IPS-NIHi11 (cell line): ENCODE data around the gene CCL13.

Experiments
- DNase-seq: peaks from one replicate; pipeline ENCODE4 v3.0.0; 2012; ENCODE audit warnings: mixed read lengths, low spot score

The CCL13 gene

GRCh38 chr17:34363183-34363661, 6.9 kb downstream of the CCL13 start, which contains the start of gene CCL1:
CCL1 (minus strand) TSS chr17:34363233; CDS start chr17:34363161, 72 bp downstream.
- no peak for DNase-seq

- DNase-seq: no peak
Measured at GRCh38 chr17:34364751-34365150, 8.5 kb downstream of the CCL13 start.

- no peak for DNase-seq
Measured at GRCh38 chr17:34365340-34365739, 9.1 kb downstream of the CCL13 start.

GRCh38 chr17:34366010-34366409, 9.7 kb downstream of the CCL13 start:
- DNase-seq: no peak

GRCh38 chr17:34366529-34367107, 10.3 kb downstream of the CCL13 start:
- DNase-seq: no peak

- DNase-seq: no peak
Measured at GRCh38 chr17:34367486-34368195, 11.4 kb downstream of the CCL13 start.

- DNase-seq: no peak
Measured at GRCh38 chr17:34368196-34368945, 12.1 kb downstream of the CCL13 start.

- no peak for DNase-seq
Measured at GRCh38 chr17:34368946-34369500, 12.7 kb downstream of the CCL13 start.

- no peak for DNase-seq
Measured at GRCh38 chr17:34369571-34369970, 13.3 kb downstream of the CCL13 start.

GRCh38 chr17:34370376-34370996, 14.2 kb downstream of the CCL13 start:
- no peak for DNase-seq

- DNase-seq: no peak
Measured at GRCh38 chr17:34370997-34371395, 14.7 kb downstream of the CCL13 start.

GRCh38 chr17:34371405-34372100, 15.3 kb downstream of the CCL13 start:
- DNase-seq: no peak

- no peak for DNase-seq
Measured at GRCh38 chr17:34374457-34374856, 18.2 kb downstream of the CCL13 start.

- DNase-seq: no peak
Measured at GRCh38 chr17:34375426-34375997, 19.2 kb downstream of the CCL13 start.

- no peak for DNase-seq
Measured at GRCh38 chr17:34377078-34377823, 21.0 kb downstream of the CCL13 start.

- no peak for DNase-seq
Measured at GRCh38 chr17:34378664-34379101, 22.4 kb downstream of the CCL13 start.

- DNase-seq: no peak
Measured at GRCh38 chr17:34379868-34380267, 23.6 kb downstream of the CCL13 start.

GRCh38 chr17:34382621-34383124, 26.4 kb downstream of the CCL13 start:
- DNase-seq: no peak

GRCh38 chr17:34383216-34383615, 26.9 kb downstream of the CCL13 start:
- DNase-seq: no peak

GRCh38 chr17:34384271-34384670, 28.0 kb downstream of the CCL13 start:
- DNase-seq: no peak
